SK-N-SH treated with all-trans-retinoic acid at 6 μM for 48 hours (cell line): ENCODE data around the gene MARCHF11.

ENCODE experiments used
- ARNTL ChIP-seq: fragments of 450-650 bp; formaldehyde crosslinking; IDR thresholded peaks from 2 replicates; pipeline ENCODE4 v1.5.0; 2020; ENCODE audit warnings: low read depth, mild to moderate bottlenecking, moderate library complexity, borderline replicate concordance
- GLIS3 ChIP-seq: fragments of 250-450 bp; sonication (Bioruptor Pico); IDR thresholded peaks from 2 replicates; pipeline ENCODE4 v1.5.0; 2020; ENCODE audit warnings: mild to moderate bottlenecking, moderate library complexity
- ISL1 ChIP-seq: fragments of 250-450 bp; sonication (Bioruptor Pico); IDR thresholded peaks from 2 replicates; pipeline ENCODE4 v2.1.2; 2022; ENCODE audit warnings: mild to moderate bottlenecking, moderate library complexity
- PATZ1 ChIP-seq: fragments of 250-450 bp; sonication (Bioruptor Pico); IDR thresholded peaks from 2 replicates; pipeline ENCODE4 v1.8.0; 2020; ENCODE audit warnings: mild to moderate bottlenecking, moderate library complexity, borderline replicate concordance
- TSHZ2 ChIP-seq: fragments of 250-450 bp; sonication (Bioruptor Pico); IDR thresholded peaks from 2 replicates; pipeline ENCODE4 v1.5.0; 2020; ENCODE audit warnings: mild to moderate bottlenecking, moderate library complexity

GRCh38 chr5:16115140-16115539, 64.5 kb downstream of the MARCHF11 start:
- no peak for TF ChIP-seq TSHZ2 (CRISPR knock-in tag)
- TF ChIP-seq ISL1 = no peak
- no peak for TF ChIP-seq GLIS3 (CRISPR knock-in tag)
- no peak for TF ChIP-seq PATZ1
- TF ChIP-seq ARNTL (CRISPR knock-in tag) = no peak
